Activated CD8-positive, alpha-beta memory T cell treated with anti-CD3 and anti-CD28 coated beads, Interleukin-2, amount 50 U/mL, for 1 hour (primary cell): Measurements from ENCODE around the gene MUC13.

Source experiments
- DNase-seq: peaks from one replicate; pipeline ENCODE4 v3.0.0-alpha.2; 2020; ENCODE audit errors: extremely low read depth

Gene MUC13

DNA sequence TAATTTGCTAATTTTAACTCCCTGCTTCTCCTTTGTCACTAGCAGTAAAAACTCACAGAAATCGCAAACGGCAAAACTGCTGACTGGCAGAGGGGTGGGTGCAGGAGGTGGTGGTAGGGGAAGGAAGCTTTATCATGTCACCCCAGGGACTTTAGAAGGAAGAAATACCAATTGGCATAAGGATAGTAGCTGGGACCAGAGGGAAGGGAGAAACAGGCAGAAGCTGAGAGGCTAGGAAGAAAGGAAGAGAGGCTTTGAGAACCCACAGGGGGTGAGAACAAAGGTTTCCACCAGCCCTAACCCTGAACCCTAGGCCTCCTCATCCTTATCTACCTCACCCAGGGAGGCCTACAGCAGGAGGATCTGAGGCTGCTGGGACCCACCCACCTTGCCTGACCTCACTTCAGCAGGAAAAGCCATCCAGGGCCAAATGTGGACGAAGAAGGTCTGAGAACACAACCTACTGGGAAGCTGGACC is 58.1 kb downstream of the MUC13 start:
- no peak for DNase-seq

DNA sequence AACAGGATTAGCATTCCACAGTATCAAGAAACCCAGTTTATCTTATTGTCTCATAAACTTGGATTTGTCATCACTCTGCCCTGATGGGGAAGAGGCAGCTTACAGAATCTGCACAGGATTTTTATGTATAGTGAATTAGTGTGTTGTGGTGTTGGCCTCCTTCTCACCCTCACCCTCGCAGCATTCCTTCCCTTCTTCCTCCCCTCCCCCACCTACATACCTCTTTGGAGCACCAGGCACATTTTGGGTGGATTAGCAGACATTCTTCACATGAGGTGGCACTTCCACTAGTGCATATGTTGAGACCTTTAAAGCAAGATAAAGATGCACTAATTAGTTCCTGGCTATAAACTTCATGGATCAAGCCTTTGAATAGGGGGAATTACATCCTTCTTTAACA is 61.3 kb downstream of the MUC13 start:
- no peak for DNase-seq

DNA sequence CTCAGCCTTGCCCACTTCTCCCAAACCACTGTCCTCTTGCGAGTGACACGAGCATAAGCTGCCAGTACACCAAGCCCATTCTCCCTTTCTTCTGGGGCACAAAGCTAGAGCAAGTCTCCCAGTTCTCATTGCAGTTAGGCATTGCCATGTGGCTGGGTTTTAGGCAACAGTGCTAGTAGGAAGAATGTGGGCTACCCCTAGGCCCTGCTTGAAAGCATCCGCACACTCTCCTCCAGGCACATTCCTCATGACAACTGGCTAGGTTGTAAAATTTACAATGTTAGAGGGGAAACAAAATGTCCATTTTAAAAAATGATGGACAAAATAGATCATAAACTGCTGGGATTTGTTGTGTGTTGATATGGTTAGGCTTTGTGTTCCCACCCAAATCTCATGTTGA is 67.0 kb downstream of the MUC13 start:
- DNase-seq, result no peak

DNA sequence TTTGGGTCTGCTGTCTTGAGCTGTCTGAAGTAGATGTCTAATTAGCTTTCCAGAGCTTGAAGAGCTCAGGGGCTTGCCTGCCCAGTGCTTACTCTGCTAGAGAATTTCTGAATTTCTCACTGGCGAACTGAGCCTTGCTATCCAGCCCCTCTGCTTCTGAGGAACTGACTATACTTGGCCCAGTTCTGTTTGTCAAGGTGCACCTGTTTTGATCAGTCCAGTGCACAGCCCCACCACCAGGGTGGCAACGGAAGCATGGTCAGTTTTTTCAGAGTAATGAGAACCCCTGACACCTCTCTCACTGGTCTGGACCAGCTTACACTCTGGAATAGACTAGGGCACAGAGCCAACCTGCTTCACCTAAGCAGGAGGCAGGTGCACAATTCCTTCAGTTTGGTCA is 72.5 kb downstream of the MUC13 start:
- DNase-seq, result no peak

DNA sequence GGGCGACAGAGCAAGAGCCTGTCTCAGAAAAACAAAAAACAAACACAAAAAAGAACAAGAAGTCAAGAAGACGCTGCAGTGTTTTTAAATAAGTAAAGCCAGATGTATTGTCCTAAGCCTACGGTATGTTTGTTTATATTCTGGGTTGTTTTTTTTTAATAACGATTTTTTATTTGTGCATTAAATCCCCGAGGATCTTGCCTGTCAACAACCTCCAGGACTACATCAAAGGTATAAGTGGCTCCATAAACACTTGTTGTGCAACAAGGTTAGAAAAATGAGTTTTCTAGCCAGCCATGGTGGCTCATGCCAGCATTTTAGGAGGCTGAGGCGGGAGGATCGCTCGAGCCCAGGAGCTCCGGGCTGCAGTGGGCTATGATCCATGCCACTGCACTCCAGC is 73.5 kb downstream of the MUC13 start:
- no peak for DNase-seq

DNA sequence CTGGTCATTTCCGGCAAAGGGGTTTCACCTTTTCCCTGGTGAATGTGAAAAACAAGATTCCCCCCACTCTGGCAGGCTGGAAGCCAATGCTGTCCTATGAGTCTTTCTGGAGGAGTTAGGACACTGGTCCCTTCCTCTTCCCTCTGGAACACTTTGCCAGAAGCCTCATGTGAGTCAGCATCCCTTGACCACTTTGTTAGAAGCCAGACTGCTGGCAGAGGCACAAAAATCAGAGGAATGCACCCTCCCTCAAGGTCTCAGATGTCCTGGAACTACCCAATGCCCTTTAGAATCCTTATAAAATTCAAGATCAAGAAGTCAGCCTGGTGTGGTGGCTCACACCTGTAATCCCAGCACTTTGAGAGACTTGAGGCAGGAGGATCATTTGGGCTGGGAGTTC is 74.0 kb downstream of the MUC13 start:
- DNase-seq, result no peak

DNA sequence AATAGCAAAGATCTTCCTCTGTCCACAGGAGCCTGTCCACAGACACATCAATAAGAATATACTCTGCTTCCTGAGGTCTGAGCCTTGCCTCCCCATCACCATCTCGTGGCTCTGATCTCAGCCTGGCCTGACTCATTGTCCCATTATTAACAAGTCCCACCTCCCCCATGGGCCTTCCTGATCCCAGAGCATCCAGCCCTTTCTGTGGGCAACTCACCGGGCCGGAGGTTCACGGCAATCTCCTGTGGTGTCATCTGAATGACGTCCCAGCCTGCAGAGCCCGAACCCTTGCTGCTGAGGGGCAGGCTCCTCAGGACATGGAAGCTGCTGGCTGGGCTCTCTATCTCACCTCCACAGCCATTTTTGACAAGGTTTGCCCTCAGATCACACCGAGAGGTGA is 75.5 kb downstream of the MUC13 start:
- DNase-seq, result no peak

DNA sequence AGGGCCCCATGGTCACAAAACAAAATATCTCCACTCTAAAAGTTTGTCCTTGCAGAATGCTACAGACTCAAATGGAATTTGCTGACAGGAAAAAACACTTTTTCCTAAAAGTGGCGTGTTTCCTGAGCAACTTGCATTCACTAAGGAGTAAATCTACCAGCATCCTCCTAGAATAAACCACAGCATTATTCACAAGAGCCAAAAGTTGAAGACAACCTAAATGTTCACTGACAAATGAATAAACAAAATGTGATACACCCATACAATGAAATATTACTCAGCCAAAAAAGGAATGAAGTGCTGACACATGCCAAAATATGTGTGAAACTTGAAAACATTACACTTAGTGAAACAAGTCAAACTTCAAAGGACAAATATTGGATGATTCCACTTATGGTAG is 76.3 kb downstream of the MUC13 start:
- DNase-seq, result no peak

DNA sequence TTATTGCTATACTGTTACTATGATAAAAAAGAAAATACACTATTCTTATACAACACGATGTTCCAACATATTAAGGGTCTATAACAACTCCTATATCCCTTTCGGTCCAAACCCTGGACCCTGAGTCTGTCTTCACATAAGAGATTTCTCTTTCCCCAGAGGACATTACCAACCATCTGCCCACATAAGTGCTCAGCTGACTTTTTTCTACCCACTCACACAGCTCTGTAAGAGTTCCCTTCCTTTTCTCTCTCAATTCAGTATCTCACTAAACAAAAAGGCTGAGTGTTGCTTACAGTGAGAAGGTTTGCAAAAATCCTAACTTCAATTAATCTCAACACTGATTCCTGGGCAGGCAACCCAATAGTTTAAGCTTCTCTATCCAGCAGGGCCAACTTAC is 77.9 kb downstream of the MUC13 start:
- DNase-seq, result no peak
